B cell (primary cell): Measurements from ENCODE around the gene LGALS7. TPM values are rescaled to one million over a fixed set of nuclear protein-coding genes. Genes with fewer than 3 reads are reported as not detected.
"Not testable (repeated sequence)": the region's sequence is repeated elsewhere in the genome, so short reads cannot be mapped to it uniquely, and the experiment has no call there.

ENCODE experiments used
- ATAC-seq: fragments of 200-7000 bp; cut with Tn5 transposase; one replicate; pipeline ENCODE4 v1.10.0; 2021; ENCODE audit warnings: low read depth, mild to moderate bottlenecking, moderate number of reproducible peaks, moderate library complexity
- CTCF ChIA-PET: fragments of 350-600 bp; sonication (Branson Sonifier 250); formaldehyde crosslinking; loops from one replicate; lab custom pipeline; 2021; ENCODE audit warnings: antibody characterized with exemption, inconsistent platforms; lab: Charles Lee
- POLR2A ChIA-PET: fragments of 350-600 bp; sonication (Branson Sonifier 250); formaldehyde crosslinking; loops from one replicate; lab custom pipeline; 2021; ENCODE audit warnings: antibody characterized with exemption; lab: Charles Lee
- DNase-seq: peaks from one replicate; pipeline ENCODE4 v3.0.0; 2013
- H2AFZ ChIP-seq: 2 replicates; pipeline ENCODE4 v1.6.1; 2012; ENCODE audit warnings: mild to moderate bottlenecking, low read depth, low read length; ENCODE audit not compliant: insufficient read depth, poor library complexity, severe bottlenecking
- H3K27ac ChIP-seq, 2 donors: 1 replicate in 1 of 2; 2 replicates in 1 of 2; pipeline ENCODE4 v1.5.1; 2012 to 2013; ENCODE audit warnings: low read length in 2 of 2, mild to moderate bottlenecking in 2 of 2, moderate library complexity in 1 of 2
- H3K27me3 ChIP-seq, 4 experiments: fragments of 200-600 bp in 1 of 4; sonication (generic) in 1 of 4; replicated peaks in 1 of 4; 1 replicate in 2 of 4; 2 replicates in 2 of 4; pipeline versions ENCODE4 v1.6.1 to v1.7.0; 2013 to 2016; ENCODE audit warnings: low read length in 3 of 4, mild to moderate bottlenecking in 2 of 4, mixed read lengths in 1 of 4, moderate library complexity in 1 of 4; ENCODE audit not compliant: insufficient read depth in 4 of 4, control insufficient read depth in 3 of 4; ENCODE audit errors: control extremely low read depth in 1 of 4
- H3K36me3 ChIP-seq, 2 experiments: replicated peaks in 1 of 2; 1 replicate in 1 of 2; 2 replicates in 1 of 2; pipeline versions ENCODE4 v1.6.1 to v1.7.1; 2013; ENCODE audit warnings: low read length in 1 of 2; ENCODE audit not compliant: insufficient read depth in 2 of 2, control insufficient read depth in 1 of 2; ENCODE audit errors: control extremely low read depth in 1 of 2, extremely low read depth in 1 of 2
- H3K4me1 ChIP-seq, 2 donors: fragments of 200-600 bp in 1 of 2; sonication (generic) in 1 of 2; 1 replicate in 1 of 2; 2 replicates in 1 of 2; pipeline versions ENCODE4 v1.5.1 to v1.6.1; 2013 to 2017; ENCODE audit warnings: low read length in 2 of 2; ENCODE audit not compliant: control insufficient read depth in 2 of 2, insufficient read depth in 2 of 2
- H3K4me2 ChIP-seq: replicated peaks from 2 replicates; pipeline ENCODE3; 2012; ENCODE audit warnings: mild to moderate bottlenecking, low read depth, low read length; ENCODE audit not compliant: poor library complexity, severe bottlenecking
- H3K4me3 ChIP-seq, 5 experiments: fragments of 200-600 bp in 1 of 5; sonication (generic) in 1 of 5; 1 replicate in 3 of 5; 2 replicates in 2 of 5; pipeline versions ENCODE4 v1.5.1 to v1.7.0; 2011 to 2016; ENCODE audit warnings: low read length in 4 of 5, mild to moderate bottlenecking in 4 of 5, low read depth in 2 of 5, control low read depth in 1 of 5, moderate library complexity in 1 of 5; ENCODE audit not compliant: insufficient read depth in 1 of 5; ENCODE audit errors: control extremely low read depth in 1 of 5, extremely low read depth in 1 of 5
- H3K79me2 ChIP-seq: fragments of 200-600 bp; sonication (generic); one replicate; pipeline ENCODE4 v1.6.0; 2016; ENCODE audit warnings: low read length; ENCODE audit not compliant: control insufficient read depth, insufficient read depth
- H3K9ac ChIP-seq: fragments of 200-600 bp; sonication (generic); 2 replicates; pipeline ENCODE4 v1.6.1; 2017; ENCODE audit warnings: mild to moderate bottlenecking, low read length, moderate library complexity
- H3K9me3 ChIP-seq, 3 donors: one replicate each; pipeline versions ENCODE4 v1.6.1 to v1.7.1; 2013; ENCODE audit warnings: low read length in 2 of 3; ENCODE audit not compliant: control insufficient read depth in 2 of 3, insufficient read depth in 1 of 3; ENCODE audit errors: control extremely low read depth in 1 of 3
- H4K20me1 ChIP-seq: 2 replicates; pipeline ENCODE4 v1.6.0; 2012; ENCODE audit warnings: mild to moderate bottlenecking, low read length; ENCODE audit not compliant: insufficient read depth, control insufficient read depth, poor library complexity, severe bottlenecking
- H3K27ac Mint-ChIP-seq: one replicate; pipeline ENCODE4 v1.8.0; 2021; ENCODE audit warnings: mixed read lengths
- H3K27me3 Mint-ChIP-seq: one replicate; pipeline ENCODE4 v1.8.0; 2021; ENCODE audit warnings: mixed read lengths
- H3K4me1 Mint-ChIP-seq: one replicate; pipeline ENCODE4 v1.8.0; 2021; ENCODE audit warnings: mixed read lengths
- H3K4me3 Mint-ChIP-seq: one replicate; pipeline ENCODE4 v1.8.0; 2021; ENCODE audit warnings: mixed read lengths
- H3K9me3 Mint-ChIP-seq: one replicate; pipeline ENCODE4 v1.8.0; 2022; ENCODE audit warnings: mixed read lengths; ENCODE audit not compliant: insufficient read depth
- WGBS: methylation state at CpG from one replicate; pipeline ENCODE4 v1.1.5; 2013; ENCODE audit warnings: missing lambda C conversion rate; ENCODE audit not compliant: insufficient coverage; 5-methylcytosine and 5-hydroxymethylcytosine counted together
- intact Hi-C: fragments of 100-400 bp; cut with micrococcal nuclease; formaldehyde crosslinking; loops from one replicate; pipeline ENCODE4 v1.10.0; 2022
- polyA plus RNA-seq: library from polyadenylated mRNA; depleted of rRNA; stranded (reverse); fragments of >200 nt; gene quantifications from 2 replicates; pipeline ENCODE4 v1.2.3, GENCODE V29; 2012
- total RNA-seq, 2 donors: library from RNA; stranded (reverse); fragments of 120-200 nt in 1 of 2; gene quantifications; 1 replicate in 1 of 2; 2 replicates in 1 of 2; pipeline versions ENCODE4 v1.2.3 to v1.2.4, GENCODE V29; 2013 to 2022

Gene LGALS7
- total and polyA plus RNA-seq, 2 donors (not counting 1 experiment from before 2014, with no cell fraction given) = not detected

DNA sequence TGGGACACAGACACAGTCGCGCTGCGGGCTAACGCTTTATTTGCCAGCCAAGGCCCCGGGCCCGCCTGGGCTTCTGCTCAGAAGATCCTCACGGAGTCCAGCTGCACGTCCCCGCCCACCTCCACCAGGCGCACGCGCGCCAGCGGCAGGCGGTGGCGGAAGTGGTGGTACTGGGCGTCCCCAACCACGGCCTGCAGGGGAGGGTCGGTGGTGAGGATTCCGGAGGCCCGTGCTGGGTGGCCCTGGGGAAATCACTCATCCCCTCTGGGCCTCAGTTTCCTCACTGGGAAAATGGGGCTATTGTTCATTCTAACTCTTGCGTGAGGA is 2.4 kb downstream of the LGALS7 start:
- CTCF ChIA-PET, H3K27ac Mint-ChIP-seq, H2AFZ ChIP-seq, H3K4me2 ChIP-seq, H3K79me2 ChIP-seq, POLR2A ChIA-PET, H3K4me3 Mint-ChIP-seq, H3K4me3 ChIP-seq, DNase-seq, H3K36me3 ChIP-seq, H3K9me3 Mint-ChIP-seq, H3K27me3 ChIP-seq, H3K9ac ChIP-seq, H3K27ac ChIP-seq, H3K27me3 Mint-ChIP-seq, H4K20me1 ChIP-seq, H3K9me3 ChIP-seq: not testable (repeated sequence)
- peaks cover 11% of the 10 kb centered on the region for H3K4me1 Mint-ChIP-seq
- H3K4me1 ChIP-seq = peaks cover 6 to 12% of the 10 kb centered on the region in 2 donors
- WGBS = no CpG with 5 or more reads among the region's 22 CpGs
- intact Hi-C loops = loop anchor here (2.0 kb wide), 1 partner anchor 60 kb away; the partner anchor contains the start of gene ECH1
- ATAC-seq = peak; percentile 68

DNA sequence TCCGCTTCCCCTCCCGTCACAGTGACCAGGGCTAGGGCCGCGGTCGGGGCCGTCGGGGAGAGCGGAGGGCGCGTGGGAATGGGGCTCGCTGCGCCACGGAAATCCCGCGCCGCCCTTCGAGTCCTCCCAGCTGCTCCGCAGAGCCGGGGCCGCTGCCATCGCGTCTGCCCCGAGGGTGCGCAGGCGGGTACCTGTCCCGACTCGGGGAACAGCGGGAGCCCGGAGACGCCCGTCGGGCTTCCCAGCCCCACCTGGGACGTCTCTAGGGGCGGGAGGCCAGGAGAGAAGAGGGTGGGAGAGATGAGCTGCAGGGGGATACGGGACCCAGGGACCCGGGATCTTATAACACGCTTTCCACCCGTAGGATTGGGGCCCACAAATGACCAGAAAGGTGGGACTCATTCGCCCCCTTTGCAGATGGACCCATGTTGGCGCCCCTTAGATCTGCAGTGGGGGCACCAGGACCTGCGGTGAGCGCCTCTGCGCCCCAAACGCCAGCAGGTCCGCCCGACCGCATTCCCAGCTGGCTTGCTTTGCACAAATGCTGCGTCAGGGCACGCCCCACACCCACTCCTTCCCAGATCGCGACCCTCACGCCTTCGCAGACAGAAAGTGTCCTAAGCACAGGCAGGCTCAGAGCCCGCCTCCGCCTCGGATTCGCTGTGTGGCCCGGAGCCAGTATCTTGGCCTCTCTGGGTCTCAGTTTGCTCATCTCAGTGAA is 2.9 kb downstream of the LGALS7 start:
- H3K4me3 ChIP-seq = peak overlapping the region in 4 of 5 experiments; percentile 40 to 59 (median 47)

More for the DNA sequence above, 2.9 kb downstream of the LGALS7 start:
- not testable (repeated sequence) for H3K79me2 ChIP-seq, H3K9me3 ChIP-seq, H4K20me1 ChIP-seq, ATAC-seq, H3K9me3 Mint-ChIP-seq, H3K27me3 Mint-ChIP-seq, H3K27me3 ChIP-seq, H3K36me3 ChIP-seq, H3K27ac Mint-ChIP-seq, DNase-seq
- POLR2A ChIA-PET = interaction anchor here (0.8 to 2.0 kb wide), 8 partner anchors 33 to 160 kb away, joined by 3 to 17 read pairs (median 7); partner anchors contain the start of genes ECH1, EIF3K, MRPS12 and SARS2
- peak overlapping the region; percentile 62 for H3K9ac ChIP-seq
- peak overlapping the region; percentile 31 to 75 for H3K27ac ChIP-seq
- H3K4me2 ChIP-seq = peak overlapping the region; percentile 77
- intact Hi-C loops = loop anchor here (2.0 kb wide), 1 partner anchor 60 kb away; the partner anchor contains the start of gene ECH1
- CTCF ChIA-PET = interaction anchor here (1.0 to 2.0 kb wide), 22 partner anchors 8 to 367 kb away, joined by 3 to 24 read pairs (median 6); partner anchors contain the start of genes ECH1, EIF3K, FAM98C and MRPS12
- peaks cover 6 to 12% of the 10 kb centered on the region in 2 donors for H3K4me1 ChIP-seq
- peak overlapping the region; percentile 91 for H2AFZ ChIP-seq
- WGBS = 5% methylated on average over 13 of the region's 58 CpGs
- Mint-ChIP-seq H3K4me3 (peak overlapping the region; percentile 81), H3K4me1 (peaks cover 11% of the 10 kb centered on the region)
